C4-2B (cell line): Measurements from ENCODE around the gene KDM5C.
A peak's percentile ranks its signal among the peaks of the same experiment; 100 is the strongest.

Source experiments
- CTCF ChIP-seq: fragments of 450-650 bp; conservative IDR thresholded peaks from 2 replicates; pipeline ENCODE4 v1.5.1; 2017; ENCODE audit warnings: mild to moderate bottlenecking
- ZFX ChIP-seq: fragments of 450-650 bp; IDR thresholded peaks from 2 replicates; pipeline ENCODE4 v1.6.1; 2017

GRCh38 chrX:53171356-53171755 lies 53.7 kb downstream of the KDM5C start:
- TF ChIP-seq CTCF (peak; percentile 22), ZFX (no peak)
